WERI-Rb-1 (cell line): Measurements from ENCODE around the gene KCNIP3.
"Not testable (repeated sequence)": the region's sequence is repeated elsewhere in the genome, so short reads cannot be mapped to it uniquely, and the experiment has no call there.

Source experiments
- DNase-seq: peaks from one replicate; pipeline ENCODE4 v3.0.0-alpha.2; 2020
- H3K27ac ChIP-seq: fragments of 250-450 bp; sonication (Bioruptor Pico); 2 replicates; pipeline ENCODE4 v1.5.1; 2020; ENCODE audit warnings: mild to moderate bottlenecking, moderate library complexity
- H3K27me3 ChIP-seq: fragments of 250-450 bp; sonication (Bioruptor Pico); 2 replicates; pipeline ENCODE4 v1.5.1; 2021; ENCODE audit warnings: mild to moderate bottlenecking, low read depth, moderate library complexity; ENCODE audit not compliant: insufficient read depth, severe bottlenecking
- H3K36me3 ChIP-seq: fragments of 250-450 bp; sonication (Bioruptor Pico); 2 replicates; pipeline ENCODE4 v1.5.1; 2020; ENCODE audit warnings: mild to moderate bottlenecking, moderate library complexity
- H3K4me3 ChIP-seq: 2 replicates; pipeline ENCODE4 v1.5.1; 2011; ENCODE audit warnings: low read depth, mild to moderate bottlenecking, control low read depth, low read length
- H3K9me3 ChIP-seq: fragments of 250-450 bp; sonication (Bioruptor Pico); 2 replicates; pipeline ENCODE4 v1.5.1; 2021; ENCODE audit warnings: mild to moderate bottlenecking, moderate library complexity; ENCODE audit not compliant: severe bottlenecking

Gene KCNIP3

GRCh38 chr2:95435162-95435871 lies 138.2 kb downstream of the KCNIP3 start:
- not testable (repeated sequence) for H3K4me3 ChIP-seq, H3K9me3 ChIP-seq, H3K27ac ChIP-seq, H3K27me3 ChIP-seq, H3K36me3 ChIP-seq, DNase-seq
